Sigmoid colon (tissue), 4 donors: ENCODE measurements around the gene GRIK1.

Experiments
- CTCF ChIP-seq, 4 experiments: fragments of 450-650 bp in 3 of 4; fragments of 200-600 bp in 1 of 4; IDR thresholded peaks; one replicate each; pipeline ENCODE4 v1.5.1; 2016 to 2019; ENCODE audit warnings: antibody characterized with exemption in 4 of 4, mild to moderate bottlenecking in 3 of 4, moderate library complexity in 2 of 4
- POLR2AphosphoS5 ChIP-seq, 4 donors: sonication (generic); formaldehyde crosslinking; IDR thresholded peaks; one replicate each; pipeline ENCODE4 v1.6.1; 2017; ENCODE audit warnings: antibody characterized with exemption in 4 of 4

DNA sequence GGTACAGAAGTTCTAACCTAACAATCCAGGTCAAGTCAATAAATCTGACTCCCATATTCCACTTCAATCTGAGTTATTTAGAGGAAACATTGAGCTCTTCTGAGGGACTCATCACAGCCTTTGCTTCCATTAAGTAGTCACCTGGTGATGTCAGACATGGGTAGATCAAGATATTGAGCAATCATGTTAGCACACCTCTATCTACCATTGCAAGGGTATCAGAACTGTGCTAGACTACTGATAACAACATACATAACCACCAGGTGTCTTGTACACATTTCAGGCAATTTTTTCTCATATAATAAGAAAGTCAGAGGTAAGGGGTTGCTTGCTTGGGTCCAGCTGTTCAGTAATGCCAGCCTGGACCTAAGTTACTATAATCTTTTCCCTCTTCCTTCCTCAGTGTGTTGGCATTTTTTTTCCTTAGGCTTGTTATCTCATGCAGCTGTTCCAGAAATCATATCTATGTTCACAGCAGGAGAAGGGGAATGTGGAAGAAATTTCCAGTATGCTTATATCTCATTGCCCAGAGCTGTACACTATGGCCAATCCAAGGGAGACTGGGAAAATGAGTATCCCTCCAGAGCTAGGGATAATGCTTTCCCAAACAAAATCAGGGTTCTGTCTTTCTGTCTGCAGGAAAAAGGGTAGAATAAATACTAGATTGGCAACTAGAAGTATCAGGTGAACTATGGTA, 52.3 kb downstream of the GRIK1 start:
- no peak for TF ChIP-seq CTCF (IDR thresholded peaks at IDR 0.05)
- TF ChIP-seq POLR2AphosphoS5 (IDR thresholded peaks at IDR 0.05), result no peak
